ENCODE data around the gene PRKG1.

DNA sequence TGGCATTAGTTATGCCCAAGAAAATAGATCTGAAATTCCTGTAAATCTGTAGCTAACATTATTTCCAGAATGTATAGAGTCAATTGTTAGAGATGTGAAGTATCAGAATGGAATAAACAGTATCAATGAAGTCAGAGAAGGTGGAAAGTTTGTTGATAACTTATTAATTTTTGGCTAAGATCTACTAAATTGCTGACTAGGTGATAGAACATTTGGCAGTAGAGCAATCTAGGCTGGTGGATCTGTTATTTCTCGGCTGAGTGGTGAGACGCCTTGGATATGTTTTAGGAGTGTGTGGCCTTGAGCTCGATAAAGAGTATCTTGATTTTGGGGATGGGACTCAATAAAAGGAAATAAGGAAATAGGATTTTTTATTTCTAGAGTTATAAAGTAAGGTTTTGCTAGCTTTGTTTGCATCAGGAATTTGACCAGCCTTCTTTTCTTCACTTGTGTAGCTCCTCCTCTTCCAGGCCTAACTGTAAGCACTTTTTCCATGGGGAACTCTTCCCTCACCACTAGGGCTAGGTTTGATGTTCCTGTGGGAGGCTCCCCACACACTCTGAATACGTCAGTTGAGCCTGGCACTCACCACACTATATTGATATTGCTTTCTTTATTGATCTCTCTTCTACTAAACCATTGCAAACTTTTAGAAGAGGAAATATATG lies 711.9 kb downstream of the PRKG1 start:
- TF ChIP-seq POLR2A (IDR thresholded peaks at IDR 0.05; ENCODE audit: low read depth, low read length) (no peak), POLR2AphosphoS5 (IDR thresholded peaks at IDR 0.05; ENCODE audit: low read depth, low read length) (no peak), POU2F2 (IDR thresholded peaks at IDR 0.05; ENCODE audit: low read depth, low read length) (no peak), TAF1 (IDR thresholded peaks at IDR 0.05; ENCODE audit: low read depth, low read length) (no peak), SPI1 (IDR thresholded peaks at IDR 0.05; ENCODE audit: low read depth, low read length) (no peak), PAX5 (IDR thresholded peaks at IDR 0.05; ENCODE audit: insufficient read depth, low read length, severe bottlenecking) (no peak)

Measured in GM12891 (cell line).